GM12892 (cell line): Measurements from ENCODE around the gene KCNN1.

Experiments
- POLR2A ChIP-seq: IDR thresholded peaks from 2 replicates; pipeline ENCODE4 v1.6.1; 2011; ENCODE audit warnings: low read depth, low read length, control low read depth
- TAF1 ChIP-seq: IDR thresholded peaks from 2 replicates; pipeline ENCODE4 v1.6.1; 2011; ENCODE audit warnings: low read depth, mild to moderate bottlenecking, control low read depth, low read length, borderline replicate concordance

GRCh38 chr19:17920527-17920926, 46.4 kb upstream of the KCNN1 start:
- TF ChIP-seq POLR2A (no peak), TAF1 (no peak)
